HUES48 (cell line): ENCODE results near the gene MTLN.
A peak's percentile ranks its signal among the peaks of the same experiment; 100 is the strongest.
"Not testable (repeated sequence)": the region's sequence is repeated elsewhere in the genome, so short reads cannot be mapped to it uniquely, and the experiment has no call there.

Experiments used
- H3K27ac ChIP-seq: one replicate; pipeline ENCODE4 v1.7.0; 2013; ENCODE audit warnings: low read depth, low read length, inconsistent platforms
- H3K27me3 ChIP-seq: 2 replicates; pipeline ENCODE4 v1.6.1; 2013; ENCODE audit warnings: mild to moderate bottlenecking, low read length; ENCODE audit not compliant: control insufficient read depth, insufficient read depth
- H3K36me3 ChIP-seq: 2 replicates; pipeline ENCODE4 v1.6.1; 2013; ENCODE audit warnings: low read length; ENCODE audit not compliant: control insufficient read depth, insufficient read depth
- H3K4me1 ChIP-seq: 2 replicates; pipeline ENCODE4 v1.6.1; 2013; ENCODE audit warnings: mild to moderate bottlenecking, low read length; ENCODE audit not compliant: control insufficient read depth, insufficient read depth
- H3K4me3 ChIP-seq: 2 replicates; pipeline ENCODE4 v1.5.1; 2013; ENCODE audit warnings: mild to moderate bottlenecking, low read depth, low read length
- H3K9ac ChIP-seq: 2 replicates; pipeline ENCODE4 v1.6.1; 2013; ENCODE audit warnings: mild to moderate bottlenecking, low read depth, low read length, moderate library complexity
- H3K9me3 ChIP-seq: 2 replicates; pipeline ENCODE4 v1.6.1; 2013; ENCODE audit warnings: low read length; ENCODE audit not compliant: control insufficient read depth, insufficient read depth

The MTLN gene

GRCh38 chr2:110219496-110220189, 7.3 kb upstream of the MTLN start:
- H3K36me3 ChIP-seq, result no peaks in the 10 kb centered on the region
- H3K9ac ChIP-seq, result no peak overlapping the region
- H3K27ac ChIP-seq, result no peak overlapping the region
- H3K4me3 ChIP-seq, result no peak overlapping the region
- H3K4me1 ChIP-seq, result no peaks in the 10 kb centered on the region; the same call in 1 of the 2 replicates
- peaks cover 7% of the 10 kb centered on the region for H3K9me3 ChIP-seq
- H3K27me3 ChIP-seq, result no peaks in the 10 kb centered on the region

DNA sequence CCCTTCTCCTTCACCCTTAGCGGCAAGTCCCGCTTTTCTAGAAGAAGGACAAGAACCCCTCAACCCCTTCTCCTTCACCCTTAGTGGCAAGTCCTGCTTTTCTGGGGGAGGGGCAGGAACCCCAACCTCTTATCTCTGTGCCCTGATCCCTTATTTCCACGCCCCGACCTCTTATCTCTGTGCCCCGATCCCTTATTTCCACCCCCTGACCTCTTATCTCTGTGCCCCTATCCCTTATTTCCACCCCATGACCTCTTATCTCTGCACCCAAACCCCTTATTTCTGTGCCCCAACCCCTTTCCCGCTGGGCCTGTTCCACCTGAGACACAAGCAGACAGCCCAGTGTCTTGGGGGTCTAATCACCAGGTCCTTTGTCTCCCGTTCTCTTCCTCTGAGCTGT, 6.5 kb upstream of the MTLN start:
- H3K27me3 ChIP-seq, H3K4me3 ChIP-seq, H3K27ac ChIP-seq, H3K36me3 ChIP-seq, H3K4me1 ChIP-seq, H3K9ac ChIP-seq: not testable (repeated sequence)
- peaks cover 11% of the 10 kb centered on the region for H3K9me3 ChIP-seq

GRCh38 chr2:110216803-110217202, 4.5 kb upstream of the MTLN start:
- no peaks in the 10 kb centered on the region for H3K27me3 ChIP-seq
- no peak overlapping the region for H3K4me3 ChIP-seq
- no peaks in the 10 kb centered on the region for H3K36me3 ChIP-seq
- no peak overlapping the region for H3K27ac ChIP-seq
- H3K9me3 ChIP-seq, result peaks cover 15% of the 10 kb centered on the region
- no peak overlapping the region for H3K9ac ChIP-seq
- no peaks in the 10 kb centered on the region; the same call in 1 of the 2 replicates for H3K4me1 ChIP-seq

DNA sequence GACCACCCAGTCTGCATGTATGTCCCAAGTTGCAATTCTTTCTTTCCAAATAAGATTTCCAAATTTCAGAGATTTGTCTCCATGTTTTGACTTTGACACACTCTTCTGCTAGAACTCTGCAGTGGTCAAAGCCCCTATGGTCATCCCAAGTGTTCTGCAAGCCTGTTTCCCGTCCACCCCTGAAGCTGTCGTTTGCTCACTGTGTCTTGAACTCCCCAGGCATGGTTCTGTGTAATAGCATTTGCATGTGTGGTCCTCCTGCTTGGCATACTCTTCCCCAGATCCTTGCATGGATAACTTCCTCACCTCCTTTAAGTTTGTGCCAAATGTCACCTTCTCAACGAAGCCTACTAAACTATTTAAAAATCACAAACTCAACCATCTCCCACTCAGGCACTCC, 3.9 kb upstream of the MTLN start:
- Histone ChIP-seq H3K4me3 (no peak overlapping the region), H3K27me3 (no peaks in the 10 kb centered on the region), H3K9ac (no peak overlapping the region), H3K9me3 (peaks cover 15% of the 10 kb centered on the region), H3K27ac (no peak overlapping the region), H3K4me1 (no peaks in the 10 kb centered on the region), H3K36me3 (no peaks in the 10 kb centered on the region)

DNA sequence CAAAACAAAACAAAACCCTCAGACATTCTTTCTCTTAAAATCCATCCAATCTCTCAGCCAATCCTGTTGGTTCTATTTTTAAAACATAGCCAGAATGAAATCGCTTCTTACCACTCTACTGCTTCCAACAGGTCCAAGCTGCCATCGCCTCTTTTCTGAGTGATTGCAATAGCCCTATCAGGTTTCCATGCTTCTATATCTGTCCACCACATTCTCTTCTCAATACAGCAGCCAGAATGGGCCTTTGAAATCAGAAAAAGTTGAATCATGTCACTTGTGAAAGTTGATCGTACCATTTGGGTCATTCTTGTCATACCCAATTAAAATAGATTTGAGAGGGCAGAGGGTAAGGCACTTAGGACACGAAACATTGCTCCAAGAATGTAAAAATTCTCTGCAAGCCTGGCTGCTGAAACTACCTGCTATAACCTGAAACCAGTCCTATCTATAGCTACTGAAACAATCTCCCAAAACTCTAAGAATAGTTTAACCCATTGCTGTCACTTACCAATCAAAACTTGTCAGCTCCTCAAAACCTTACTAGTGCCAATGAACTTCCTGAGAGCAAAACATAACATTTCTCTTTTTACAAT, 3.3 kb upstream of the MTLN start:
- Histone ChIP-seq H3K4me1 (no peaks in the 10 kb centered on the region), H3K36me3 (no peaks in the 10 kb centered on the region), H3K27me3 (no peaks in the 10 kb centered on the region), H3K27ac (no peak overlapping the region), H3K4me3 (no peak overlapping the region), H3K9me3 (peaks cover 15% of the 10 kb centered on the region), H3K9ac (no peak overlapping the region)

- Histone ChIP-seq H3K27ac (no peak overlapping the region), H3K36me3 (peaks cover 4% of the 10 kb centered on the region; the same call in 1 of the 2 replicates), H3K27me3 (no peaks in the 10 kb centered on the region), H3K9ac (no peak overlapping the region), H3K4me3 (no peak overlapping the region), H3K4me1 (no peaks in the 10 kb centered on the region), H3K9me3 (peaks cover 15% of the 10 kb centered on the region)
These were observed 2.7 kb upstream of the MTLN start for GRCh38 chr2:110215091-110215490.

DNA sequence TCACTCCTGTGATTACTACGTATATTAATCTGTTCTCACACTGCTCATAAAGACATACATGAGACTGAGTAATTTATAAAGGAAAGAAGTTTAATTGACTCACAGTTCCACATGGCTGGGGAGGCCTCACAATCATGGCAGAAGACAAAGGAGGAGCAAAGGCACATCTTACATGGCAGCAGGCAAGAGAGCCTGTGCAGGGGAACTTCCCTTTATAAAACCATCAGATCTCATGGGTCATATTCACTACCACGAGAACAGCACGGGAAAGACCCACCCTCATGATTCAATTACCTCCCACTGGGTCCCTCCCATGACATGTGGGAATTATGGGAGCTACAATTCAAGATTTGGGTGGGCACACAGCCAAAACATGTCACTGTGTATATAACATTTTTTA, 1.2 kb upstream of the MTLN start:
- H3K27me3 ChIP-seq, H3K4me3 ChIP-seq, H3K36me3 ChIP-seq, H3K27ac ChIP-seq, H3K9ac ChIP-seq, H3K4me1 ChIP-seq: not testable (repeated sequence)
- H3K9me3 ChIP-seq, result peaks cover 12% of the 10 kb centered on the region

DNA sequence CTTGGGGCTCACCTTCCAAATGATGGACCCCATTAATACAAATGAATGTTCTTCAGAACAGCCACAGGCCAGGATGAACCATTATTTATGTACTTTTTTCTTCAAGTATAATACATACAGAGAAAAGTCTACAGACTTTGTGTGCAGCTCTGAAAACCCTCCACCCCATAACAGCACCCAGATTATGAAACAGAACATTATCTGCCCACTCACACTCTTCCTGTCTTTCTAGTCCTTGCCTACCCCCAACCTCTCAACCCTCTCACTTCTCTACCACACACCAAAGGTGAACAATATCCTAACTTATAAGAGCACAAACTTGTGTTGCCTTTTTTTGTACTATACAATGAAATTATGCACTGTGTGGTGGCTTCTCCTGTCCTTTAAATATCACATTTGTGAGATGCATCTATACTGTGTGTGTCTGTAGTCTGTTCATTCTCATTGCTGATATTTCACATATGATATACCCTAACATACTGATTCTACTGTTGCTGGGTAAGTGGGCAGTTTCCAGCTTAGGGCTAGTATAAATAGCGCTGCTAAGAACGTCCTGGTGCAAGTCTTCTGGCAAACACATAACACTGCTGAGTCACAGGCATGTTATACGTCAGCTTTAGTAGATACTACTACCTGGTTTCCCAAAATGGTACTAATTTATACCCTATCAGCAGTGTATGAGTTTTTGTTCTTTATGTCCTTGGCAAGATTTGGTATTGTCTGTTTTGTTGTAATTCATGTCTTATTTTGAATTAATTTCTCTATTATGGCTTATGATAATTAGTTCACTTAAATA, 6.5 kb downstream of the MTLN start:
- H3K4me3 ChIP-seq, result no peak overlapping the region
- H3K27me3 ChIP-seq, result no peaks in the 10 kb centered on the region
- no peaks in the 10 kb centered on the region for H3K9me3 ChIP-seq
- no peak overlapping the region for H3K9ac ChIP-seq
- no peaks in the 10 kb centered on the region; the same call in 1 of the 2 replicates for H3K4me1 ChIP-seq
- no peak overlapping the region for H3K27ac ChIP-seq
- H3K36me3 ChIP-seq, result peaks cover 9% of the 10 kb centered on the region; the same call in 1 of the 2 replicates

- H3K36me3 ChIP-seq, result peaks cover 2% of the 10 kb centered on the region; the same call in 1 of the 2 replicates
- H3K9me3 ChIP-seq, result no peaks in the 10 kb centered on the region
- H3K27me3 ChIP-seq, result no peaks in the 10 kb centered on the region
- no peaks in the 10 kb centered on the region; the same call in 1 of the 2 replicates for H3K4me1 ChIP-seq
- H3K9ac ChIP-seq, result 0 out of 2 replicates have a peak within 1 kb of the TSS, but pooled peaks have one; percentile 13
- H3K4me3 ChIP-seq, result peak within 1 kb of the TSS; percentile 74
- no peak within 1 kb of the TSS for H3K27ac ChIP-seq
These were observed 7.7 kb downstream of the MTLN start, which contains the start of gene NPHP1 for GRCh38 chr2:110204408-110205385. Gene NPHP1, minus strand, starts transcription at chr2:110205013. Its CDS starts 45 bp downstream, at chr2:110204968.

DNA sequence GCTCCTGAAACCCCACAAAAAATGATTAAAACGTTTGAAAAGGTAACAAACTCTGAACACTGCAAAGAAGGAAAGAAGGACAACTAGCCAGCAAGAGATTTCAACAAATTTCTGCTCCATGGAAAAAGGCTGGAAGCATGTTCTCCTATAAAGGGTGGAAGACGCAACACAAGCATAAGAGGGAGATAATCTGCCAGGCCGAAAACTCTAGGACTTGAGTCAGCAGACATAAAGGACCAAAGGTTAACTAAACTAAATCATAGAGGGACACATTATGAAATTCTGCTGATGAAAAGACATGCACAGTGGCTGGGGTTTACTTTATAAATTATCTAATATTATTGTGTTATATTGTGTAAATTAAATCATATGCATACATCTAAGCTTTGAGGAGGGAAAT, 14.3 kb downstream of the MTLN start:
- no peaks in the 10 kb centered on the region for H3K36me3 ChIP-seq
- no peak overlapping the region for H3K4me3 ChIP-seq
- no peaks in the 10 kb centered on the region for H3K4me1 ChIP-seq
- no peaks in the 10 kb centered on the region for H3K27me3 ChIP-seq
- H3K9ac ChIP-seq, result no peak overlapping the region
- no peaks in the 10 kb centered on the region for H3K9me3 ChIP-seq
- H3K27ac ChIP-seq, result no peak overlapping the region
